Measurements from ENCODE around the gene NISCH. TPM values are rescaled to one million over a fixed set of nuclear protein-coding genes. Genes with fewer than 3 reads are reported as not detected.

NISCH gene
- total RNA-seq, 8 experiments from 2014 or later, result 54.4 to 134 (median 80.6) TPM

DNA sequence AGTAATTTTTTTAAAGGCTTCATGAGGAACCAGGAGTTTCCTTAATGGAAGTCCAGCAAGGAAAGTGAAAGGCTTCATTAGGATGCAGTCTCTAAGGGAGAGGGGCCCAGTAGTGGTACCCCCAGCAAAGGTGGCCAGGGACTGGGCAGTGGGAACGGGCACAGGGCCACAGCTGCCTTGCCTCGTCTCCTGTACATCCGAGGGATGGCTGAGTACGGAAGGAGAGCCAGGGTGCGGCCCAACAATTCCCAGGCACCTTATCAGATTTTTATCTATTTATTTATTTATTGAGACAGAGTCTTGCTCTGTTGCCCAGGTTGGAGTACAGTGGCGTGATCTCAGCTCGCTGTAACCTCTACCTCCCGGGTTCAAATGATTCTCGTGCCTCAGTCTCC, 25.0 kb upstream of the NISCH start:
- Histone ChIP-seq H3K4me3 (no peak overlapping the region), H3K4me1 (replicated peaks in 1 of 2) (peaks cover 25 to 31% of the 10 kb centered on the region in 2 donors), H3K27ac (no peak overlapping the region)
- no peak for ATAC-seq (replicated peaks in 6 of 8)
- in situ Hi-C loops (cut with MboI; ENCODE audit: low pct_unique_long_range_greater_than_20kb in 2 of 9, low sequenced_read_pairs in 9 of 9, unreplicated experiment in 9 of 9), result no loop called here
- WGBS, 10 experiments, result 80 to 100% (median 86%) methylated on average over 1 to 5 of the region's 9 CpGs; no CpG with 5 or more reads in 5 of the 10 experiments

- Histone ChIP-seq H3K4me1 (replicated peaks in 1 of 2) (peaks cover 29 to 34% of the 10 kb centered on the region in 2 donors), H3K4me3 (no peak overlapping the region), H3K27ac (no peak overlapping the region)
- in situ Hi-C loops (cut with MboI; ENCODE audit: low pct_unique_long_range_greater_than_20kb in 2 of 9, low sequenced_read_pairs in 9 of 9, unreplicated experiment in 9 of 9), result no loop called here
- WGBS, 10 experiments, result 56 to 100% (median 90%) methylated on average over 2 to 7 of the region's 10 CpGs; no CpG with 5 or more reads in 4 of the 10 experiments
- ATAC-seq (replicated peaks in 6 of 8), result no peak
These were observed 23.8 kb upstream of the NISCH start for GRCh38 chr3:52431459-52432223.

DNA sequence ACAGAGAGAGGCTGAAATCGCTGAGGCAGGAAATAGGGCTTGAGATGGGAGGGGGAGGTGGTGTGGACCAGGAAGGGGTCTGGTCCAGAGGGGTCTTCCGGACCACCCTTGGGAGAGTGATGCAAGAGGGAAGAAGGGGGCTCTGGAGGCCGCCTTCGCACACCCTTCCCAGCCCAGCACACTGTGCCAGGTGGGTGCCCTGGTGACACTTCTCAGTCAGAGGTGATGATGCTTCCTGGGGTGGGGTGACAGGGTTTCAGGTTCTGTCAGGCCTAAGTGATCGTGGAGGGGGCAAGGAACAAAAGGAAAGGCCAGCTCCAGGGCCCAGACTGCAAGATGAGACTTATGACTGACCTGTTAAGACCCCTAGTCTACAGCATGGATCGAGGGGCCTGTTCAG, 23.2 kb upstream of the NISCH start:
- Histone ChIP-seq H3K4me1 (replicated peaks in 1 of 2) (peaks cover 32 to 34% of the 10 kb centered on the region in 2 donors), H3K27ac (no peak overlapping the region), H3K4me3 (no peak overlapping the region)
- WGBS, 10 experiments, result 20 to 83% (median 67%) methylated on average over 1 to 2 of the region's 6 CpGs; no CpG with 5 or more reads in 6 of the 10 experiments
- ATAC-seq (replicated peaks in 6 of 8), result no peak
- in situ Hi-C loops (cut with MboI; ENCODE audit: low pct_unique_long_range_greater_than_20kb in 2 of 9, low sequenced_read_pairs in 9 of 9, unreplicated experiment in 9 of 9), result no loop called here

GRCh38 chr3:52432691-52433141, 22.7 kb upstream of the NISCH start:
- H3K4me1 ChIP-seq (replicated peaks in 1 of 2), result peaks cover 32 to 34% of the 10 kb centered on the region in 2 donors
- no peak for ATAC-seq (replicated peaks in 6 of 8)
- no peak overlapping the region for H3K4me3 ChIP-seq
- WGBS, 10 experiments, result 20 to 100% (median 80%) methylated on average over 1 to 4 of the region's 4 CpGs; no CpG with 5 or more reads in 3 of the 10 experiments
- in situ Hi-C loops (cut with MboI; ENCODE audit: low pct_unique_long_range_greater_than_20kb in 2 of 9, low sequenced_read_pairs in 9 of 9, unreplicated experiment in 9 of 9), result no loop called here
- H3K27ac ChIP-seq, result no peak overlapping the region

- in situ Hi-C loops (cut with MboI; ENCODE audit: low pct_unique_long_range_greater_than_20kb in 2 of 9, low sequenced_read_pairs in 9 of 9, unreplicated experiment in 9 of 9), result no loop called here
- H3K27ac ChIP-seq, result peak overlapping the region; percentile 2 to 45
- peak in 7 of 8 experiments; percentile 20 to 75 (median 58) for ATAC-seq (replicated peaks in 6 of 8)
- H3K4me3 ChIP-seq, result no peak overlapping the region
- WGBS, 10 experiments, result 30 to 100% (median 73%) methylated on average over 2 to 7 of the region's 10 CpGs; no CpG with 5 or more reads in 3 of the 10 experiments
- peaks cover 30 to 34% of the 10 kb centered on the region in 2 donors for H3K4me1 ChIP-seq (replicated peaks in 1 of 2)
These were observed 21.9 kb upstream of the NISCH start for GRCh38 chr3:52433328-52433995.

DNA sequence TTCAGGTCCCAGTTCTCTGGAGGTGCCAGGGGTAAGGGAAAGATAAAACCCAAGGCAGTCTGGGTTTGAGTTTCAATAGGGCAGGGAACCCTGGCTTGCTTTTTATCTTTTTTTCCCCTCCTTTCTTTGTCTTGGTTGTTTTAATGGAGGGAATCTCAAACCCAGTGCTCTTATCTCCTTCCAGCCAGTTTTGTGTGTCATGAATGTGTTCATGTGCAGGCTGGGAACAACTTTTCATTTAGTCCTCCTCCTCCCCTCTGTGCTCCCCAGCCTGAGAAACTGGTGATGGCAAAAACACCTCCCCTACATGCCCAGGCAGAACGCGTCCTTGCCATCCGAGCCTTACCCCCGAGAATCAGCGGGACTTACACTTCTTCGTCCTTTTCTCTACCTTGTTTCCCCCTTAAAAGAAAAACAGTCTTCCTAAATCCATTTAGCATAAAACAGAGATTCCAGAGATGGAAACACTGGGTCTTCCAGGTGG, 21.4 kb upstream of the NISCH start:
- in situ Hi-C loops (cut with MboI; ENCODE audit: low pct_unique_long_range_greater_than_20kb in 2 of 9, low sequenced_read_pairs in 9 of 9, unreplicated experiment in 9 of 9), result no loop called here
- Histone ChIP-seq H3K4me1 (replicated peaks in 1 of 2) (peaks cover 30 to 34% of the 10 kb centered on the region in 2 donors), H3K4me3 (no peak overlapping the region), H3K27ac (peak overlapping the region; percentile 2 to 45)
- WGBS, 10 experiments, result 33 to 100% (median 83%) methylated on average over 1 to 6 of the region's 6 CpGs; no CpG with 5 or more reads in 2 of the 10 experiments
- peak in 1 of 8 experiments; percentile 2 for ATAC-seq (replicated peaks in 6 of 8)

- Histone ChIP-seq H3K4me1 (replicated peaks in 1 of 2) (peaks cover 30 to 34% of the 10 kb centered on the region in 2 donors), H3K27ac (peak overlapping the region in 1 of 2 donors; percentile 45), H3K4me3 (no peak overlapping the region)
- in situ Hi-C loops (cut with MboI; ENCODE audit: low pct_unique_long_range_greater_than_20kb in 2 of 9, low sequenced_read_pairs in 9 of 9, unreplicated experiment in 9 of 9), result no loop called here
- ATAC-seq (replicated peaks in 6 of 8), result peak in 5 of 8 experiments; percentile 32 to 72 (median 56)
- WGBS, 10 experiments, result 80 to 100% methylated on average over 1 of the region's 9 CpGs; no CpG with 5 or more reads in 8 of the 10 experiments
These were observed 20.8 kb upstream of the NISCH start for GRCh38 chr3:52434491-52435115.

GRCh38 chr3:52435246-52436101, 19.9 kb upstream of the NISCH start:
- H3K4me1 ChIP-seq (replicated peaks in 1 of 2), result peaks cover 30 to 31% of the 10 kb centered on the region in 2 donors
- H3K27ac ChIP-seq, result no peak overlapping the region
- ATAC-seq (replicated peaks in 6 of 8), result no peak
- WGBS, 10 experiments, result 70 to 100% (median 96%) methylated on average over 1 to 5 of the region's 32 CpGs; no CpG with 5 or more reads in 7 of the 10 experiments
- in situ Hi-C loops (cut with MboI; ENCODE audit: low pct_unique_long_range_greater_than_20kb in 2 of 9, low sequenced_read_pairs in 9 of 9, unreplicated experiment in 9 of 9), result no loop called here
- no peak overlapping the region for H3K4me3 ChIP-seq

GRCh38 chr3:52436500-52437149, 18.8 kb upstream of the NISCH start:
- WGBS, 10 experiments, result 40 to 98% (median 80%) methylated on average over 1 to 7 of the region's 13 CpGs; no CpG with 5 or more reads in 7 of the 10 experiments
- H3K4me1 ChIP-seq (replicated peaks in 1 of 2), result peaks cover 30 to 31% of the 10 kb centered on the region in 2 donors
- no peak overlapping the region for H3K27ac ChIP-seq
- in situ Hi-C loops (cut with MboI; ENCODE audit: low pct_unique_long_range_greater_than_20kb in 2 of 9, low sequenced_read_pairs in 9 of 9, unreplicated experiment in 9 of 9), result no loop called here
- ATAC-seq (replicated peaks in 6 of 8), result peak in 6 of 8 experiments; percentile 6 to 85 (median 40)
- no peak overlapping the region for H3K4me3 ChIP-seq

GRCh38 chr3:52437326-52438103, 17.9 kb upstream of the NISCH start:
- Histone ChIP-seq H3K4me1 (replicated peaks in 1 of 2) (peaks cover 29 to 30% of the 10 kb centered on the region in 2 donors), H3K4me3 (no peak overlapping the region), H3K27ac (no peak overlapping the region)
- WGBS, 10 experiments, result 85 to 100% (median 90%) methylated on average over 1 to 3 of the region's 15 CpGs; no CpG with 5 or more reads in 5 of the 10 experiments
- no peak for ATAC-seq (replicated peaks in 6 of 8)
- in situ Hi-C loops (cut with MboI; ENCODE audit: low pct_unique_long_range_greater_than_20kb in 2 of 9, low sequenced_read_pairs in 9 of 9, unreplicated experiment in 9 of 9), result no loop called here

- in situ Hi-C loops (cut with MboI; ENCODE audit: low pct_unique_long_range_greater_than_20kb in 2 of 9, low sequenced_read_pairs in 9 of 9, unreplicated experiment in 9 of 9), result no loop called here
- Histone ChIP-seq H3K27ac (no peak overlapping the region), H3K4me3 (no peak overlapping the region), H3K4me1 (replicated peaks in 1 of 2) (peaks cover 24 to 26% of the 10 kb centered on the region in 2 donors)
- WGBS, 10 experiments, result 70 to 83% (median 80%) methylated on average over 1 to 2 of the region's 6 CpGs; no CpG with 5 or more reads in 6 of the 10 experiments
- ATAC-seq (replicated peaks in 6 of 8), result no peak
These were observed 17.4 kb upstream of the NISCH start for GRCh38 chr3:52438104-52438376.

Measured in motor neuron (in vitro differentiated cells).